HCT116 (cell line): ENCODE measurements around the gene CTSZ. TPM values are rescaled to one million over a fixed set of nuclear protein-coding genes. Genes with fewer than 3 reads are reported as not detected.

Source experiments
- ATAC-seq: fragments of 200-7000 bp; cut with Tn5 transposase; 2 replicates; pipeline ENCODE4 v1.9.1; 2020; ENCODE audit warnings: mild to moderate bottlenecking, moderate library complexity
- BruUV-seq: library from RNA; stranded (reverse); fragments of 400-500 nt; replicated peaks from 2 replicates; lab custom pipeline; 2021; lab: Mats Ljungman, UMichigan
- CTCF ChIA-PET: fragments of 300-600 bp; sonication (Branson Sonifier 250); formaldehyde crosslinking; loops from one replicate; lab custom pipeline; 2021; ENCODE audit warnings: antibody characterized with exemption; lab: Charles Lee
- POLR2A ChIA-PET: fragments of 300-600, 350-600 bp; sonication (Branson Sonifier 250); formaldehyde crosslinking; loops from one replicate; lab custom pipeline; 2021; ENCODE audit warnings: antibody characterized with exemption; lab: Charles Lee
- RAD21 ChIA-PET, 2 experiments: fragments of 300-600 bp; sonication (Branson Sonifier 250); formaldehyde crosslinking; loops; one replicate each; lab custom pipeline; 2023; ENCODE audit warnings: low total read pairs in 2 of 2; ENCODE audit not compliant: uncharacterized antibody in 2 of 2, unreplicated experiment in 2 of 2, low non-redundant PET in 1 of 2; lab: Charles Lee
- DNase-seq: peaks from one replicate; pipeline ENCODE4 v3.0.0-alpha.2; 2010; ENCODE audit warnings: low read depth, low spot score
- H2AFZ ChIP-seq: fragments of 200-600 bp; shearing (Covaris generic), sonication (generic); 2 replicates; pipeline ENCODE4 v1.6.1; 2017; ENCODE audit warnings: low read depth, mixed run types, mixed read lengths, antibody characterized with exemption, low read length; ENCODE audit not compliant: poor library complexity, severe bottlenecking
- H3K27ac ChIP-seq: 2 replicates; pipeline ENCODE4 v1.5.1; 2012; ENCODE audit warnings: low read depth, low read length
- H3K27me3 ChIP-seq: fragments of 200-600 bp; sonication (generic); 2 replicates; pipeline ENCODE4 v1.6.1; 2016; ENCODE audit warnings: mixed run types, low read length, mixed read lengths; ENCODE audit not compliant: insufficient read depth
- H3K36me3 ChIP-seq, 2 experiments: fragments of 200-500 bp in 1 of 2; fragments of 200-600 bp in 1 of 2; sonication (Bioruptor generic) in 1 of 2; sonication (generic) in 1 of 2; 2 replicates each; pipeline versions ENCODE4 v1.5.1 to v1.6.1; 2014 to 2016; ENCODE audit warnings: low read length in 2 of 2, inconsistent platforms in 1 of 2, mixed read lengths in 1 of 2, mixed run types in 1 of 2; ENCODE audit not compliant: insufficient read depth in 2 of 2, control insufficient read depth in 1 of 2
- H3K4me1 ChIP-seq, 2 experiments: fragments of 200-600 bp in 1 of 2; sonication (generic) in 1 of 2; 2 replicates each; pipeline versions ENCODE4 v1.5.1 to v1.6.1; 2012 to 2017; ENCODE audit warnings: low read length in 2 of 2, inconsistent platforms in 1 of 2, mild to moderate bottlenecking in 1 of 2, mixed read lengths in 1 of 2, mixed run types in 1 of 2, moderate library complexity in 1 of 2; ENCODE audit not compliant: insufficient read depth in 2 of 2, control insufficient read depth in 1 of 2
- H3K4me2 ChIP-seq: fragments of 200-600 bp; sonication (generic); 2 replicates; pipeline ENCODE4 v1.6.1; 2017; ENCODE audit warnings: mixed run types, low read length, mixed read lengths
- H3K4me3 ChIP-seq, 2 experiments: fragments of 200-600 bp in 1 of 2; sonication (generic) in 1 of 2; replicated peaks in 1 of 2; 2 replicates each; pipeline ENCODE4 v1.5.1; 2011 to 2016; ENCODE audit warnings: low read length in 2 of 2, control low read depth in 1 of 2, low read depth in 1 of 2, mild to moderate bottlenecking in 1 of 2, mixed read lengths in 1 of 2, mixed run types in 1 of 2
- H3K79me2 ChIP-seq: fragments of 200-600 bp; sonication (generic); 2 replicates; pipeline ENCODE4 v1.6.1; 2017; ENCODE audit warnings: mild to moderate bottlenecking, mixed run types, low read length, moderate library complexity, mixed read lengths; ENCODE audit not compliant: insufficient read depth
- H3K9ac ChIP-seq: fragments of 200-600 bp; sonication (generic); 2 replicates; pipeline ENCODE4 v1.6.1; 2016; ENCODE audit warnings: low read length, mixed read lengths
- H3K9me2 ChIP-seq: fragments of 200-600 bp; sonication (generic), shearing (Covaris generic); 2 replicates; pipeline ENCODE4 v1.6.1; 2017; ENCODE audit warnings: mixed run types, mild to moderate bottlenecking, moderate library complexity; ENCODE audit not compliant: insufficient read depth
- H3K9me3 ChIP-seq, 2 experiments: fragments of 200-500 bp in 1 of 2; fragments of 200-600 bp in 1 of 2; sonication (Bioruptor generic) in 1 of 2; sonication (generic) in 1 of 2; 2 replicates each; pipeline ENCODE4 v1.6.1; 2014 to 2017; ENCODE audit warnings: low read length in 2 of 2, mixed read lengths in 2 of 2, inconsistent platforms in 1 of 2, low read depth in 1 of 2, mild to moderate bottlenecking in 1 of 2, mixed run types in 1 of 2, moderate library complexity in 1 of 2; ENCODE audit not compliant: control insufficient read depth in 1 of 2, insufficient read depth in 1 of 2
- H4K20me1 ChIP-seq: fragments of 200-600 bp; sonication (generic), shearing (Covaris generic); 2 replicates; pipeline ENCODE4 v1.6.1; 2017; ENCODE audit warnings: mixed run types, mild to moderate bottlenecking, moderate library complexity; ENCODE audit not compliant: insufficient read depth
- ATF3 ChIP-seq: IDR thresholded peaks from 2 replicates; pipeline ENCODE4 v1.6.1; 2012
- CBX3 ChIP-seq: IDR thresholded peaks from 2 replicates; pipeline ENCODE4 v1.6.1; 2012; ENCODE audit warnings: low read depth
- CEBPB ChIP-seq: IDR thresholded peaks from 2 replicates; pipeline ENCODE4 v1.6.1; 2012; ENCODE audit warnings: low read depth
- RAD21 ChIP-seq: IDR thresholded peaks from 2 replicates; pipeline ENCODE4 v1.6.1; 2012; ENCODE audit warnings: low read depth, mild to moderate bottlenecking
- ZBTB33 ChIP-seq: IDR thresholded peaks from 2 replicates; pipeline ENCODE4 v1.6.1; 2011; ENCODE audit warnings: mild to moderate bottlenecking, low read length, moderate library complexity; ENCODE audit not compliant: insufficient replicate concordance; ENCODE audit errors: extremely low read depth
- intact Hi-C: fragments of 100-400 bp; cut with micrococcal nuclease; formaldehyde crosslinking; loops from 2 replicates; pipeline ENCODE4 v1.10.0; 2022
- total RNA-seq: library from RNA; stranded (reverse); gene quantifications from one replicate; pipeline ENCODE4 v1.2.1, GENCODE V29; 2021; ENCODE audit not compliant: unreplicated experiment
- TF ChIP-seq, protein P1 (sequence below): IDR thresholded peaks from 2 replicates; pipeline ENCODE4 v1.6.1; 2012; ENCODE audit warnings: low read depth

Gene CTSZ
- total RNA-seq, 1 experiment from 2014 or later, result 100 TPM

DNA sequence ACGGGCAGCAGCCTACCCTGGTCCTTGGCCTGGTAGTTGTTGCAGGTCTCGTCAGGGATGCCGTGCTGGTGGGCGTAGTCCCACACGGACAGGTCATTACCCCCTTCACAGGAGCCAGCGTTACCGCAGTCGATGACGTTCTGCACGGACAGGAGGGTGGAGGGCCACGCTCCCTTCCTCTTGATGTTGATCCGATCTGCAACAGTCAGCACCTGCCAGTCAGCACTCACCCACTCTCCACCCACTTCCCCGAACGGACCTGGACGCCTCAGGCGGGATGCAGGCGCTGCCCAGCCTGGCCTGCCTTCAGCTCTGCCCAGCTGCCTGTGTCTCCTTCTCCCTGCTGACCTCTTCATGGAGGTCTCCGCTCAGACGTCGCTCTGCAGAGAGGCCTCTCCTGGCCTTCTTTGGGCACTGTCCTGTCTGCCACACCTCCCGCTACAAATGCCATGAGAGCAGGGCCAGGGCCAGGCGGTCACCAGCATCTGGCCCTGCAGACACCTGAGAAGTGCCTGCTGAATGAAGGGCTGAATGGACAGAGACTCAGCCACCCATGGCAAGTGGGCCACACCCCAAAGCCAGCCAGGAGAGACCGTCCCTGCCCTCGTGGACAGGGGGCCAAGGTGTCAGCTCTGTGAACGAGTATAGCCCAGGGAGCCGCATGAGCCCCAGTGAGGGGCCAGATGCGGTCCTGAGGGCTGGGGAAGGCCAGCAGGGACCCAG, 5.4 kb downstream of the CTSZ start:
- no peaks in the 10 kb centered on the region for H4K20me1 ChIP-seq
- CTCF ChIA-PET, result no interaction called here
- no peak for TF ChIP-seq CEBPB
- TF ChIP-seq, protein P1, sequence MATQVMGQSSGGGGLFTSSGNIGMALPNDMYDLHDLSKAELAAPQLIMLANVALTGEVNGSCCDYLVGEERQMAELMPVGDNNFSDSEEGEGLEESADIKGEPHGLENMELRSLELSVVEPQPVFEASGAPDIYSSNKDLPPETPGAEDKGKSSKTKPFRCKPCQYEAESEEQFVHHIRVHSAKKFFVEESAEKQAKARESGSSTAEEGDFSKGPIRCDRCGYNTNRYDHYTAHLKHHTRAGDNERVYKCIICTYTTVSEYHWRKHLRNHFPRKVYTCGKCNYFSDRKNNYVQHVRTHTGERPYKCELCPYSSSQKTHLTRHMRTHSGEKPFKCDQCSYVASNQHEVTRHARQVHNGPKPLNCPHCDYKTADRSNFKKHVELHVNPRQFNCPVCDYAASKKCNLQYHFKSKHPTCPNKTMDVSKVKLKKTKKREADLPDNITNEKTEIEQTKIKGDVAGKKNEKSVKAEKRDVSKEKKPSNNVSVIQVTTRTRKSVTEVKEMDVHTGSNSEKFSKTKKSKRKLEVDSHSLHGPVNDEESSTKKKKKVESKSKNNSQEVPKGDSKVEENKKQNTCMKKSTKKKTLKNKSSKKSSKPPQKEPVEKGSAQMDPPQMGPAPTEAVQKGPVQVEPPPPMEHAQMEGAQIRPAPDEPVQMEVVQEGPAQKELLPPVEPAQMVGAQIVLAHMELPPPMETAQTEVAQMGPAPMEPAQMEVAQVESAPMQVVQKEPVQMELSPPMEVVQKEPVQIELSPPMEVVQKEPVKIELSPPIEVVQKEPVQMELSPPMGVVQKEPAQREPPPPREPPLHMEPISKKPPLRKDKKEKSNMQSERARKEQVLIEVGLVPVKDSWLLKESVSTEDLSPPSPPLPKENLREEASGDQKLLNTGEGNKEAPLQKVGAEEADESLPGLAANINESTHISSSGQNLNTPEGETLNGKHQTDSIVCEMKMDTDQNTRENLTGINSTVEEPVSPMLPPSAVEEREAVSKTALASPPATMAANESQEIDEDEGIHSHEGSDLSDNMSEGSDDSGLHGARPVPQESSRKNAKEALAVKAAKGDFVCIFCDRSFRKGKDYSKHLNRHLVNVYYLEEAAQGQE, result no peak
- TF ChIP-seq RAD21, result no peak
- TF ChIP-seq CBX3, result no peak
- TF ChIP-seq ATF3, result no peak
- TF ChIP-seq ZBTB33, result no peak
- no peaks in the 10 kb centered on the region for H3K27me3 ChIP-seq
- intact Hi-C loops, result no loop called here
- POLR2A ChIA-PET, result no interaction called here
- peaks cover 4 to 15% of the 10 kb centered on the region in 2 experiments for H3K4me1 ChIP-seq
- RAD21 ChIA-PET, result no interaction called here
- H2AFZ ChIP-seq, result no peak overlapping the region
- H3K9me2 ChIP-seq, result no peaks in the 10 kb centered on the region
- no peak overlapping the region for H3K27ac ChIP-seq
- H3K36me3 ChIP-seq, result peaks cover 7 to 17% of the 10 kb centered on the region in 2 experiments; a peak in 2 of 4 replicates
- no TSS peak for BruUV-seq
- H3K9me3 ChIP-seq, result no peaks in the 10 kb centered on the region
- ATAC-seq (no peak), DNase-seq (no peak)
- no peak overlapping the region for H3K4me3 ChIP-seq
- no peak overlapping the region for H3K9ac ChIP-seq
- H3K4me2 ChIP-seq, result no peak overlapping the region
- H3K79me2 ChIP-seq, result peaks cover 27% of the 10 kb centered on the region; the same call in 1 of the 2 replicates
